SK-N-MC (cell line): Measurements from ENCODE around the gene MPC1.

Source experiments
- EZH2 ChIP-seq: fragments of 200-600 bp; sonication (generic); IDR thresholded peaks from one replicate; pipeline ENCODE4 v1.6.1; 2017; ENCODE audit warnings: antibody characterized with exemption
- FOXP2 ChIP-seq: optimal IDR thresholded peaks from 2 replicates; pipeline ENCODE3; 2011; ENCODE audit warnings: mild to moderate bottlenecking, moderate library complexity; ENCODE audit not compliant: insufficient read depth; ENCODE audit errors: extremely low read length, control extremely low read depth
- POLR2AphosphoS5 ChIP-seq: IDR thresholded peaks from 2 replicates; pipeline ENCODE4 v1.6.1; 2012; ENCODE audit warnings: mild to moderate bottlenecking, low read depth, low read length, borderline replicate concordance

- TF ChIP-seq FOXP2, result no peak
- TF ChIP-seq POLR2AphosphoS5, result no peak
- no peak for TF ChIP-seq EZH2
These were observed 12.3 kb downstream of the MPC1 start for GRCh38 chr6:166370489-166370888.
